Subcutaneous adipose tissue (tissue), 4 donors: ENCODE results near the gene HJV. TPM values are rescaled to one million over a fixed set of nuclear protein-coding genes. Genes with fewer than 3 reads are reported as not detected.

Source experiments
- total RNA-seq, 4 donors: library from RNA; depleted of rRNA; stranded (reverse); fragments of >200 nt; gene quantifications; one replicate each; pipeline ENCODE4 v1.1.0, GENCODE V29; 2016
- TF ChIP-seq, protein P1 (sequence below): fragments of 450-650 bp; IDR thresholded peaks from one replicate; pipeline ENCODE4 v1.5.1; 2016; ENCODE audit warnings: low read depth, mild to moderate bottlenecking, control low read depth, antibody characterized with exemption, moderate library complexity

HJV gene
- total RNA-seq, 4 donors from 2014 or later = not detected

DNA sequence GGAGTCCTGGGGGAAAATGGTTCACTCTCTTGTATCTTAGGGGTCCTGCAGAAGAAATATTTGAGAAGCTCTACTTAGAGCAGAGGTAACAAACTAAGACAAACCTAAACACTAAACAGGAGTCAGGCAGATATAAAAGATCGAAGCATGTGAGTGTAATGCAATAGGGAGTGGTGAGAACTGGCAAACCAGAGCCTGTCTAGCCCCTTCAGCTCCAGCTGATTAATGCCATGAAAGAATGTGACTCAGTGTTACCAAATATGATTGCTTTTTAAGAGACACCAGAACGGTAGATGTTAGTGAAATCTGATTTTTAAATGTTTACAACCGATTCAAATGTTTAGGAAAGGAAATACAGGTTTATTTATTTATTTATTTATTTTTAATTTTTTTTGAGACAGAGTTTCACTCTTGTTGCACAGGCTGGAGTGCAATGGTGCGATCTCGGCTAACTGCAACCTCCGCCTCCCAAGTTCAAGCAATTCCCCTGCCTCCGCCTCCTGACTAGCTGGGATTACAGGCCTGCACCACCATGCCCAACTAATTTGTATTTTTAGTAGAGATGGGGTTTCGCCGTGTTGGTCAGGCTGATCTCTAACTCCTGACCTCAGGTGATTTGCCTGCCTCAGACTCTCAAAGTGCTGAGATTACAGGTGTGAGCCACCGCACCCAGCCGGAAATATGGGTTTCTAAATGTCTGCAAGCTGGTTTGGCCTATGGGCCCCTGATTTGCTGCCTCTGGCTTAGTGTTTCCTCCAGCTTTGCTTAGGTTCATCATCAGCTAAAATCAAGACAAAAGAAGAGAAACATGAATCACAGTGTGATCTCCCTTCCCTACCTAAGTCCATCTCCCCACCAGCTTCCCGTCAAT lies 37.3 kb downstream of the HJV start:
- TF ChIP-seq, protein P1, sequence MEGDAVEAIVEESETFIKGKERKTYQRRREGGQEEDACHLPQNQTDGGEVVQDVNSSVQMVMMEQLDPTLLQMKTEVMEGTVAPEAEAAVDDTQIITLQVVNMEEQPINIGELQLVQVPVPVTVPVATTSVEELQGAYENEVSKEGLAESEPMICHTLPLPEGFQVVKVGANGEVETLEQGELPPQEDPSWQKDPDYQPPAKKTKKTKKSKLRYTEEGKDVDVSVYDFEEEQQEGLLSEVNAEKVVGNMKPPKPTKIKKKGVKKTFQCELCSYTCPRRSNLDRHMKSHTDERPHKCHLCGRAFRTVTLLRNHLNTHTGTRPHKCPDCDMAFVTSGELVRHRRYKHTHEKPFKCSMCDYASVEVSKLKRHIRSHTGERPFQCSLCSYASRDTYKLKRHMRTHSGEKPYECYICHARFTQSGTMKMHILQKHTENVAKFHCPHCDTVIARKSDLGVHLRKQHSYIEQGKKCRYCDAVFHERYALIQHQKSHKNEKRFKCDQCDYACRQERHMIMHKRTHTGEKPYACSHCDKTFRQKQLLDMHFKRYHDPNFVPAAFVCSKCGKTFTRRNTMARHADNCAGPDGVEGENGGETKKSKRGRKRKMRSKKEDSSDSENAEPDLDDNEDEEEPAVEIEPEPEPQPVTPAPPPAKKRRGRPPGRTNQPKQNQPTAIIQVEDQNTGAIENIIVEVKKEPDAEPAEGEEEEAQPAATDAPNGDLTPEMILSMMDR = no peak

DNA sequence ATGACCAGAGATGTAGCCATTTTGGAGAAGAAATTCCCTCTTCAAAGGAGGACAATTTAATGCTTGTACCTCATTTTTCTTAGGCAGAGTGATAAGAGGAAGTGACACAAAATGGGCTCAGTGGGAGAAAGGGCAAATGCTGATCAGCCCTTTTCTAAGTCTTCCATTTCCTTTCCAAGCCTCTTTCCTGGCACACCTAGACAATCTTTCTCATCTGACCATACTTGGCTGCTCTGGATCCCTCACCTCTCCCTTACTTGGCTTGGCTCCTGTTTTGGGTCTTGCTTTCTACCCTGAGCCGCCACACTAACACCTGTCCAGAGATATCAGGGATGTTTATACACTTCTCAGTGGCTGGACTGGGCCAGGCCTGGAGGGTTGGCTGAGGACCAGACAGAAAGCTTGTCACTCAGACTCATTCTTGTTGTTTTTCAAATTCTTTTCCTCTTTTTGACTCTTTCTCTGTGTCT lies 38.3 kb downstream of the HJV start:
- TF ChIP-seq, protein P1 = no peak

DNA sequence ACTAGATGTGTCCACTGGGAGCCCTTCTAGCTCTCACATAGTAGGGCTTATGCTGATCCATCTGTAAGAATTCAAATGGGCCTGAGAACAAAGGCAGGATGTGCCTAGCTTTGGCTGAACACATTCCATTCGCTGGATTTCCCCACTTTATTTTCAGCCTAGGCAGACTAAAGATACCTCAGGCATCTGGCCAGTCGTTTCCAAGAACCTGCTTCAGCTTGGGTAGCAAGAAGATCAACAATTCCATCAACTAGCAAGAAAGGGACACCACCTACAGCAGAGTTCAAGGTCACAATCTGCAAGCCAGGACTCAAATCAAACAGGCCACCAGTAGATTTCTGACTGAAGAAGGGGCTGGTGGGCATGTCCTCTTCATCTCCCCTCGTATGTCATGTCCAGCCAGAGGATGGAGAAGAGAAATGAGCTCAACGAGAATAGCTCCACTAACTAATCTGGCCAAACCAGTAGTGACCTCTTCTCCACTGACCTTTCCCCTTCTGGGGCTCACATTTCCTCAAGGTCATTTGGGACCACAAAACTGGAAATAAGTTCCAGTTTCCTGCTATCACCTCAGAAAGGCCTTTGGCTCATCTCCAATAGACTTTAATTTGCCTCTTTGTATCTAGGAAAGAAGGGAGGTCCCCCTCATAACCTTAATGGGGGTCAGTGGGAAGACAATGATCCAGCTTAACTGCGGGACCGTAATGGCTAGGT lies 39.4 kb downstream of the HJV start:
- TF ChIP-seq, protein P1 = no peak

DNA sequence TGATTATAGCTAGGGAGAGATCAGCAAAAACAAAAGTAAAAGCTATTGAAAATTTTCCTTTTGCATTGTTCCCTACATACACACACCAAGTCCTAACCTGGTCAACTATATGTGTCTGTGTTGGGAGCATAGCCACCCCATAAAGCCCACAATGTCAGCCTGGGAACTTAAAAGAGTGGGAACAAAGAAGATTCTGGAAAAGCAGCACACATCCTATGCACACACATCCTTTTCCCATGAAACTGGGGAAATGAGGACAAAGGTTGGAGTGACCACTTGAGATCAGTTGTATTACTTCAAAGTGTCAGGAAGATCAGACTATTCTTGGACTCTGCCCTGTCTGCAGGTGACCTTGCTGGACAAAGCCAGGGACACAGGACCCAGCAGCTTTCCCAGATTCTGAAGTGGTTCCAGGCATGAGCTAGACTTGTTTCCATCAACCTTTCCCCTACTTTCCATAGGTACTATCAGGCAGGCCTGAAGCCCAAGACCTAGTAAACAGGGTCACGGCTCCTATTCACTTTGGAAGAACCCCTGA lies 41.0 kb downstream of the HJV start:
- TF ChIP-seq, protein P1 = no peak

DNA sequence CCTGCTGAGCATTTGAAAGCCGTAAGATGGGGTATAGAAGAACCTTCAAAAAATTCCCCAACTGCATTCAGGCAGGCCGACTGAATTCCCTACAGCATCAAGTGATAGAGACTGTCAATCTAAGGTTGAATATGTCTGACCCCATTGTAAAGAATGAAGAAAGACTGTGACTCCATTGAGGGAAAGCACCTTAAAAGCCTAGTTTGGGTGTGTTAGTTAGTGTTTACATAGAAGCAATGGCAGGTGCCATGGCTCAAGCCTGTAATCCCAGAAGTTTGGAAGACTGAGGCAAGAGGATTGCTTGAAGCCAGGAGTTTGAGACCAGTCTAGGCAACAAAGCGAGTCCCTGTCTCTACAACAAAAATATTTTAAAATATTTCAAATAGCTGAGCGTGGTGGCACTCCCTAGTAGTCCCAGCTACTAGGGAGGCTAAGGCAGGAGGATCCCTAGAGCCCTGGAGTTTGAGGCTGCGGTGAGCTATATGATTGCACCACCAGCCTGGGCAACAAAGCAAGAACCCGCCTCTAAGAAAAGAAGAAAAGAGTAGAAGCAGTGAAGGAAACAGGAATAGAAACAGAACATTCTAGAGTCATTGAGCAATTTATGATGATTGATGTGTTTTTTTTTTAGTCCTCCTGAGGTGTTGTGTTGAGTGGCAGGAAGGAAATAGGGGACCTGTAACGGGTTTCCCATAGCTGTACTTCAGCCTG lies 41.6 kb downstream of the HJV start:
- TF ChIP-seq, protein P1 = no peak

DNA sequence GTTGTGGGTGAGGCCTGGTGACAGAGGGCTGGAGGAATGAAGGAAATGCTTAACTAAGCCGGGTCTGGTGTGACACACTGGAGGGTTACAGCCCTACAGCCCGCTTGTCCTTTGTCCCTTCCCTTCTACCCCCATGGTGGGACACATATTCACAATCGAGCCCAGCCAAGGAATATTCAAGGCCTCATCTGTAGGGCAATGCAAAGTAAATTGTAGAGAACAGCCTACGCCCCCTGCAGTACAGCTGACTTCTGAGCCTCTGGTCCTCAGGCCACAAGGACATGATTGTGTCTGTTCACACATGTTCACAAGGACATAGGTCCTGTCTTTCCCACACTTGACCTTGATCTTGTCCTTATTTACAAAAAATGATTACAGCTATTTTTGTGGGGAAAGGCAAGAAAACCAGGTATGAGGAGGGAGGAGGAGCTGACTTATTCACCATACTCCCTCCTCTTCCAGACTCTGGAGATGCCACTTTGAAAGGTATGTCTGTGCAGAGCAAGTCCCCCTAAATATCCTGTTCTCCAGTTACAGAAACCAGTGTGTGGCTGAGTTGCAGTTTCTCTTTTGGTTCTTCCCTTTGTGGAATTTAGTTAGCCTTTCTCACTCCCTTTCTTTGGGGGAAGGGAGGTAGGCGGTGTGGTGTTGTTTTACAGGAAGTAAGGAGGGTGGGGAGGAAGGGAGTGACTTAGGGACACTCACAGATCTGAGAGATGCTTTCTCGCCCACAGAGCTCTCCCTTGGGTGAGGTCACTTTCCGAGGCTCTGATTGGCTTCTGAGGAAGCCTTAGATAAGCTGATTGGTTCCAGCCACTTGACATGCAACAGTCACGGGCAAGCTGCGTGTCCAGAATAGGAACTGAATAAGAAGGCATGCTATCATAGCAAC lies 42.4 kb downstream of the HJV start:
- TF ChIP-seq, protein P1 = no peak
